Epithelial cell of prostate (primary cell): ENCODE measurements around the gene CEP72.
"Not testable (repeated sequence)": the region's sequence is repeated elsewhere in the genome, so short reads cannot be mapped to it uniquely, and the experiment has no call there.

Source experiments
- DNase-seq: peaks from one replicate; pipeline ENCODE4 v3.0.0-alpha.2; 2011; ENCODE audit warnings: low read depth, low spot score
- H3K27ac ChIP-seq: fragments of 450-650 bp; 2 replicates; pipeline ENCODE4 v1.5.1; 2017; ENCODE audit warnings: mild to moderate bottlenecking

Gene CEP72

DNA sequence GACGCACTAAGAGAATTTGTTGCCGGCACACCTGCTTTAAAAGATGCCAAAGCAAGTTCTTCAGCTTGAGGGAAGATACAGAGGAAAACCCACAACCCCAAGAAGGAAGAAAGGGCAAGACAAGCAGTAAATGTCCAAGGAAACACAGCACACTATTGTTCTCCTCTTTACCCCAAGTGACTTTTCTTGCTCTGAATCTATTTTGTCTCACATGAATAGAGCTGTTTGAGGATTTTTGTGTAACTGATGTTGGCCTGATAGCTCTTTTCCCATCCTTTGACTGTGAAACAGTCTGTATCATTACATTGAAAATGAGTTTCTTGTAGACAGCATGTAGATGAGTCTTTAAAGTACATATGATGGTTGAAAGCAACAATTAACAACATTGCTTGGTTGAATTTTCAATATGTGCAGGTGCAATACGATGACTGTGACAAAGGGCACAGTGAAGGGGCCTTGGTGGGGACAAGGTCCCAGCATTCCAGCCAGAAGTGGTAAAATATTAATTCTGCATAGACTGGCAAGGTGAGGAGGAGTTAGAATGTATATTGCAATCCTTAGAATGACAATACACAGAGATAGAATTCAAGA lies 16.8 kb upstream of the CEP72 start:
- DNase-seq: no peak
- H3K27ac ChIP-seq: no peak overlapping the region

DNA sequence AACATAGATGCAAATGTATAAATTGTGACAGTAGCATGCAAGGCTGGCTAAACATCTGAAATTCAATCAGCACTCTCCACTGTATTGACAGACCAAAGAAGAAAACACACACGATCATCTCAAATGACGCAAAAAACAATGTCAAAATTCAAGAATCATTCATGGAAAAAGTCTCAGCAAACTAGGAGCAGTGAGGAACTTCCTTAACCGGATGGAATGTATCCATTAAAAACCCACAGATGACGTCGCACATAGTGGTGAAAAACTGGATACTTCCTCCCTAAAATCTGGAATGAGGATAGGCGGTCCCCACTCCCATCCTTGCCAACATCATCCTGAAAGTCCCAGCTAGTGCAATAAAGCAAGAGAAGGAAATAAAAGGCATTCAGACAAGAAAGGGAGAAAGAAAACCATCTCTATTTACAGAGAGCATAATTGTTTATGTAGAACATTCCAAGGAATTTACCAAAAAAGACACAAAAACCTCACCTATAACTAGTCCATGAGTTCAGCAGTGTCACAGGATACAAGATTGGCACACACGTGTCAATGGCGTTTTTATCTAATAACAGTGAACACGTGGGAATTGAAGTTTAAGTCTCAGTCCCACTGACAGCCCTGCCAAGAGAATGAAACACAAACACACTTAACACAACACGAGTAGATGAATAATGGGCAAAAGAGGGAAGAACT lies 14.1 kb upstream of the CEP72 start:
- no peak overlapping the region for H3K27ac ChIP-seq
- no peak for DNase-seq

DNA sequence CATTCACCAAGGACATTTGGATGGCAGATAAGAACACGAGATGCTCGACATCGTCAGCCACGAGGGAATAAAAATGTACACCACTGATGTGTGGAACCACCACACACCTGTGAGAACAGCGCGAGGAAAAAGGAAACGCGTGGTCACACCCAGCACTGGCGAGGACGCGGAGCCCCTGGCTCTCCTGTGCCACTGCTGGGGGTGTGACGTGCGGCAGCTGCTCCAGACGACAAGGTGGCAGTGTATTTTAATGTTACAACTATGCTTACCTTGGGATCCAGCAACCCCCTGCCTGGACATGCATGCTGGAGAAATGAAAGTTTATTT lies 13.6 kb upstream of the CEP72 start:
- no peak for DNase-seq
- H3K27ac ChIP-seq: no peak overlapping the region

GRCh38 chr5:600886-601541 lies 11.1 kb upstream of the CEP72 start:
- DNase-seq: no peak
- no peak overlapping the region for H3K27ac ChIP-seq

- H3K27ac ChIP-seq: no peak overlapping the region
- DNase-seq: no peak
Observed at GRCh38 chr5:601771-602465, 10.2 kb upstream of the CEP72 start.

DNA sequence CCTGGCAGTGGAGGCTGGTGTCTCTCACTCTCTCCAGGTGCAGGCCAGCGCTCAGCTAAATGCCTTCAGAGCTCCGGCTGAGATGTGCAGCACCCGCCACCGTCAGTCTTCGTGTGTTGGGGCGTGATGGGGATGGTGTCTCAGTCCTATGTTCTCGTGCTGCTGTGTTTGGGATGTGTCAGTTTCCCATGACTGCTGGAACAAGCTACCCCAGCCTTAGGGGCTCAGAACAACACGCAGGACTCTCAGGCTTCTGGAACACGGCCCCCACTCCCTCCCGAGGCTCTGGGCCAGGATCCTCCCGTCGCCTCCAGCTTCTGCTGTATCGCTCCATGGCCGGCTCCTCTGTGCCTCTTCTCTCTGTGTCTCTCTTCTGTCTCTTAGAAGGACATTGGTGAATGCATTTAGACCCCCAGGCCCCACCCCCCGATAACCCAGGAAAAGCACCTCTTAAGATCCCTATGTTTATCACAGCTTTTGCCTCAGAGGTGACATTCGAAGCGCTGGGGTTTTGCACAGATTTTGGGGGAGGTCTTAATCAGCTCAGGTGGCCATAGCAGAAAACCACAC lies 9.6 kb upstream of the CEP72 start:
- DNase-seq: no peak
- no peak overlapping the region for H3K27ac ChIP-seq

DNA sequence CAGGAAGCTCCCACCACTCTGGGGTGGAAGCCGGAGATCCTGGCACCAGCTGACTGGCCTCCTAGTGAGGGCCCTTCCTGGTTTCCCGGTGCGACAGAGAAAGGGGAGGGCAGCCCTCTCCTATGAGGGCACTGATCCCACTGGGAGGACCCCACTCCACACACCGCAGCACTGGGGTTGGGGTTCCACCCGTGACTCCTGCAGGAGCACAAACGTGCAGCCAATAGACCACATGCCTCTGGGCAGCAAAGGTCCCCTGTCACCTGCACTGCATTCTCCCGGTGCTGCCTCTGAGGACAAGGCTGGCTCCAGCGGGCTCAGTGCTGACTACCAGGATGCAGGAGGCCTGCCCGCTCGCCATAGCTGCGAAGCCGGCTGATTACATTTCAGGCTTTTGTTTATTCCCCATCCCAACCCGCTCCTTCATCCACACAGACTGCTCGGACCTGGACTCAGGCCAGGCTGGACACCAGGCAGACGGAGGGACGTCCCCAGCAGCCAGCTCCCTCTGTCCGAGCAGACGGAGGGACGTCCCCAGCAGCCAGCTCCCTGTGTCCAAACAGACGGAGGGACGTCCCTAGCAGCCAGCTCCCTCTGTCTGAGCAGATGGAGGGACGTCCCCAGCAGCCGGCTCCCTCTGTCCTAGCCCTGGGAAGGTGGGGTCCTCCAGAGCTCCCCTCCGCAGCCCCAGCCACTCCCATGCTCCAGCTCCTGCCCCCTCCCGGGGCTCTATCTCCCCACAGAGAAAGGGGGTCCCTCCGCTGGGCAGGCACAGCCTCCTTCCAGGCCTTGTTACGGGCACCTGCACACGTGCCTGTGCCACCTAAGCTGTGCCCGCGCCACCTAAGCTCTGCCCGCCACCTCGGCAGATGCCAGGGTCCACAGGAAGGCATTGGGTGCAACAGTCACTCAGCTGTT lies 8.8 kb upstream of the CEP72 start:
- DNase-seq: no peak
- H3K27ac ChIP-seq: no peak overlapping the region

DNA sequence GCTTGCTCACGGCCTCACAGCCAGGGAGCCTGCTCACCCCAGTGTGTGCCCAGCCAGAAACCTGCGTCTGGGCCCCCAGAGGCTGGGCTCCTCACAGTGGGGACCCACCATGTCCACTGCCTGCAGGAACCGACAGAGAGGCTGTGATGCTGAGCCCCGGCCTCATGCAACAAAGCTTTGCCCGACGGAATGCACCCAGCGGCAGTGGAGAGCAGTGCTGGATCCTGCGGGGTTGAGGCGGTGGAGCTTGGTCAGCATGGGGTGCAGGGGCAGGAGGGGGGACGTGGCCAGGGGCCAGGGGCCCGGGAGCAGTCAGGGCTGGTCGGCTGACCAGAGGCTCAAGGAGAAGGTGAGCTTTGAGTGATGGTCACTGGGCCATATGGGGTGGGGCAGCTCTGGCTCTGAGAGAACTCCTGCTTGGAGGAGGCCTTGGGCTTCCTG lies 7.7 kb upstream of the CEP72 start:
- no peak overlapping the region for H3K27ac ChIP-seq
- DNase-seq: no peak

- H3K27ac ChIP-seq, DNase-seq: not testable (repeated sequence)
Observed at GRCh38 chr5:605090-605489, 7.0 kb upstream of the CEP72 start.

GRCh38 chr5:606061-606460 lies 6.1 kb upstream of the CEP72 start:
- H3K27ac ChIP-seq: no peak overlapping the region
- no peak for DNase-seq

DNA sequence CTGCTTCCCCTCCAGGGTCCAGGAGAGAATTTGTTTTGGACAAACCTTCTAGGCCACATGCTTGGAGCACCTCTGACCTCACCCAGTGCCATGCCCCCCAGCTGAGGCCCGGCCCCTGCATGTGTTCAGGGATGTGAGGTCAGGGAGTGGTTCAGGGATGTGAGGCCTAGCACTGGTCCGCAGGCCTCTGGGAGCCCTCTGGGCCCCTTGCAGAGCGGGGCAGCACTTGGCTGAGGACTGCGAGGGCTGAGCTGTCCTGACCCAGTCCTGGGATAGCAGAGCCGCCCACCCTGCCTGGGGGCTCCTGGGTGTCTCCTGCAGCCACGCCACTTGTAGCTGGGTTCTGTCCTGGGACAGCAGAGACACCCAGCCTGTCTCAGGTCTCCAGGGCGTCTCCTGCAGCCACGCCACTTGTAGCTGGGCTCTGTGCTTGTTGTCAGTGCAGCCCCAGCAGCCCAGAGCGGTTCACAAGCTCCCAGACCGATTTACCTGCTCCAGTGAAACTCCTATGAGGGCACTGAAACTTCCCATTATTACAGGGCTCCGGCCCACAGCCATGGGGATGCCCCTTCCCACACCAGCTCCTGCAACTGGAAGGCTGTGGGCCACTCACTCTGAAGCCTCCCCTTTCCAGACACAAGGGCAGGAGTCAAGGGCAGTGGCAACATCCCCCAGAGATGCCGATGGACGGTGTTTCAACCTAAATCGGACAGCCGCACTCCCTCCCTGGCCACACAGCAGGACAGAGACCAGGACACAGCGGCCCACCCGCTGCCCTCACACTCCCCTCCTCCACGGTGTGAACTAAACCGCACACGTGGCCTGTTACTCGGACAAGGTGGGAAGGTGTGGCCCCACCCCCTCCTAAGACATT lies 5.4 kb upstream of the CEP72 start:
- no peak for DNase-seq
- H3K27ac ChIP-seq: no peak overlapping the region

DNA sequence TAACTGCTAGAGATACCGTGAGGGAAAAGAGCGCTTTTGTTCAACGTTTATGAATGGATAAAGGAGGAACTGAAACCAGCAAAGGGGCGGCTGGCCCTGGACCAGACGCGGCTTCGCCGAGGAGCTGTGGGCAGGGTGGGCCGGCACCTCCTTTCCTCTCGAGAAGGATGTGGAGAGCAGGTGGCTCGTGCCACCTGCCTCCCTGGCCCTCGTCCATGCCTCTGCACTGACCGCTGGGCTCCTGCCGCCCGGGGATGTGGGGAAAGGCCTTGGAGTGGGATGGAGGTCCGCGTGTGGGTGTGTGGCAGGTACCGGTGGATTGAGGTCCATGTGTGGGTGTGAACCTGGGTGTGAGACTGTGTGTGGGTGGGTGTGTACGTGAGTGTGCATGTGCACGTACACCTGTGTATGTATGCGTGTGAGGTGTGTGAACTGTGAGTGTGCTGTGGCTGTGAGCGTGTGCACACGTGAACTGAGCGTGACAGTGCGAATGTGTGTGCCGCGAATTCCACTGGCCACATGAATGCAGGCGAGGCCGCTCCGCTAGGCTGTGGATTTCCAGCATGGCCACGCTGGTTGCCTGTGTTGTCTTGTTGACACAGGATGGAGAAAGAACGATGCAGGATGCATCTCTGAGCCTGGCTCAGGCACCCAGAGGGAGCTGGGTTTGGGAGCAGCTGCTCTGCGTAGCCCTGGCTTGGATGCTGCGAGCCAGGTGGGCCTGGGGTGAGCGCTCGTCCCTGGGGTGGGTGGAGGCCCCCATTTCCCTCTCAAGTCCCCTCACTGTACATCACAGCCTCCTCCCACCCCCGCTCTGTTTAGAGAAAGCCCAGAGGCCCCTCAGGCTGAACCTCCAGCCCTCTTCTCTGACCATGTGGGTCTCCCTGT lies 4.4 kb upstream of the CEP72 start:
- DNase-seq: no peak
- H3K27ac ChIP-seq: no peak overlapping the region

DNA sequence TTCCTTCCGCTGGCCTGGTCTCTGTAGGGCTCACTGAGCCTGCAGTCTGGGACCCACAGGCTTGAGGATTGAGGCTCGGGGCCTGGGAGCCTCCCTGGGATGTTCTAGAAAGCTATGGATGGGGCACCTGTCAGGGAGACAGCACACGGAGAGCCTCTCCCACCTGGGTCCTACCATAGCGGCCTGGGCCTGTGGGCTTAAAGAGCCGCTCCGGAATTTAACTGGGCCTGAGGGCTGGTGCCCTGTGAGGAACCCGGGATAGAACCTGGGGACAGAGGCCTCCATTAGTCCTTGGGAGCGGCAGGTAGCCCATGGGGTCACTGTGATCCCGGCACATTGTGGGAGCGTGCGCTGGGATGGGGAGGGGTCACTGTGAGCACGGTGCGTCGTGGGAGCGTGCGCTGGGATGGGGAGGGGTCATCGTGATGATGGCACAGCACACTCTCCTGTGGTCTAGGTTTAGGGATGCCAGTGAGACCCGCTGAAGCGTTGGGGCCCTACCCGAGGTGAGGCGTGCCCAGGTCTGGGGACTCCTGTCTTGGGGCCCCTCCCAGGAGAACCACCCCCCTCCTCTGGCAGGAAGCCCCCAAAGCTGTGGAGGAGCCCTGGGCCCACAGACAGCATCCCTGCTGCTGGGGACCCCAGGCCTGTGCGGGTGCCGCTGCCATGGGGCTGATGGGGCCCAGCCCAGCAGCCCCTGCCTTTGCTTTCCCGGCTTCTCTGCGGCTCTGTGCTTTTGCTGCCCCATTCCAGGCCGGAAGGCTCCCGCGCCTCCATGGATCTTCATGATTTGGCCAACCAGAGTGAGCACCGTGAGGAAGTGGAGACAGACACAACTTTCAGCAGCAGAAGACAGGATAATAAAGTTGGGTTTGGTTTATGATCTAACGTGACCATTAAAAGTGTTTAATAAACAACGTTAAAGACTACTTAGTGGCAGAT lies 3.4 kb upstream of the CEP72 start:
- no peak overlapping the region for H3K27ac ChIP-seq
- no peak for DNase-seq

GRCh38 chr5:609506-609905 lies 2.6 kb upstream of the CEP72 start:
- no peak for DNase-seq

GRCh38 chr5:610011-610743 lies 2.0 kb upstream of the CEP72 start:
- H3K27ac ChIP-seq: no peak overlapping the region
- no peak for DNase-seq

More at GRCh38 chr5:609506-609905, 2.6 kb upstream of the CEP72 start:
- H3K27ac ChIP-seq: no peak overlapping the region
